ENCODE results near the gene TNRC6A.
A peak's percentile ranks its signal among the peaks of the same experiment; 100 is the strongest.
"Not testable (repeated sequence)": the region's sequence is repeated elsewhere in the genome, so short reads cannot be mapped to it uniquely, and the experiment has no call there.

TNRC6A gene

GRCh38 chr16:24729243-24729950, at the start of gene TNRC6A:
TSS of gene TNRC6A (plus strand) at chr16:24729651. CDS start at chr16:24729842, 191 bp downstream.
- DNase-seq, result peak; percentile 53

DNA sequence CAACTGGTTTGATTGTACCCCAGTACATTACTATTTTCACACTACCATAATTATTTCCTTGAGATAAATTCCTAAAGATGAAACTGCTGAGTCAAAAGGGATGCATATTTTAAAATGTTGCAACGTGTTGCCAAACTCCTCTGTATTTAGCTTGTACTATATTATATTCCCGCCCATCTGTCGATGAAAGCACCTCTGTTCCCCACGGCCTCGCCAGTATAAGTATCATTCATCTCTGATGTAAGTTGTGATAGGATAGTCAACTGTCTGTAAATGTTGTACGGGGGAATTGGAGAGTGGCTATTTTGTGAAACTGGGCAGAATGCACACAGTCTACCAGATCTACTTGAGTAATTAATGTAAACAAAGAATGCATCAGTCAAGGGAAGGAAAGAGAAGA, 47.7 kb upstream of the TNRC6A start:
- DNase-seq, result no peak

GRCh38 chr16:24683250-24683649, 46.2 kb upstream of the TNRC6A start:
- DNase-seq, result no peak

- DNase-seq, result no peak
These were observed 45.5 kb upstream of the TNRC6A start for GRCh38 chr16:24683847-24684493.

DNA sequence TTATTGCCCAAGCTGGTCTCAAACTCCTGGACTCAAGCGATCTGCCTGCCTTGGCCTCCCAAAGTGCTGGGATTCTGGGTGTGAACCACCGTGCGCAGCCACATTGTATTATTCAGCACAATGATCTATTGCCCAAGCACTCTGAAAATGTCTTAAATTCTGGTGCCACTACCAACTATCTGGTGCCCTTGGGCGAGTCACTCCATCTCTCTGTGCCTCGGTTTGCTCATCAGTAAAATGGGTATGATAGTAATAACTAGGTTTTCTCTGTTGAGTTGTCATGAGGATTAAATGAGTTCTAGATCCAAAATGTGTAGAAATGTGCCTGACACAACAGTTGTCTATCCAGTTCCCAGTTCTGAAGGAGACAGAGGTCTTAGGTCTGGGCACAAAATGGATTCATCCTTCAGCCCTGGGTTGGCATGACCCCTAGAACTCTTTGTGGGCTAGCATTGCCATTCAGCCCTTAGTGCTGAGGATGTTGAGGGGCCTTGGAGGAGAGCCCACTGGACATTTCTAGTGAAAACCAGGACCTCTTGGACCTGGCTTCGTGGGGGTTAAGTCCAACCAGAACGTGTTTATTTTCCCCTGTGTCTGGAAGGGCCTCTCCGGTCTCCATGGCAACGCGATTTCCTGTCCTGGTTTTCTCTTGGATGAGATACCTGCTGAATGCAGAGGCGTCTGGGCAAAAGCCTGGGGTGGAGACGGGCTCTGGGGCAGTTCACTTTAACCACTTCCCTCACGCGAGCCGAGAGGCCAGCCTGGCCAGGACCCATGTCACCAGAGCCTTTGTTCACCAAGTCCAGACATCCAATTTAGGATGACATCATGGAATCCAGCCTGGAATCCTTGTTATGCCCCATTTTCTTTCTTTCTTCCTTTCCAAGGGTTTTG, 43.7 kb upstream of the TNRC6A start:
- DNase-seq, result no peak

DNA sequence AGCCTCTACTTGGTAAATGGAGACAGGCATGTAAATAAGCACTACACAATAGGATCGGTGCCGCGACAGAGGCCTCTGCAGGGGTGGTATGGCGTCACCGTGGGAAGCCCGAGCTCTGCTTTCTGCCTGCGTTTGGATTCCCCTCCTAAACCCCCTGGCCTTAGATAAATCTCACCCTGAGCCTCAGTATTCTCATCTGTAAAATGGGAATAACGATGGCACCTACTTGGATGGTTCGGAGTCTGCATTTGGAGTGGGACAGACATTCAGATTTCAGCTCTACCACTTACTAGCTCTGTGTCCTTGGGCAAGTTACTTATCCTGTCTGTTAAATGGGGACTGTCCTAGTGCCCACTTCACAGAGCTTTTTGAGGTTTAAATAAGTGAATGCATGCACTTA, 42.8 kb upstream of the TNRC6A start:
- no peak for DNase-seq

GRCh38 chr16:24688359-24688758, 41.1 kb upstream of the TNRC6A start:
- DNase-seq, result no peak

GRCh38 chr16:24689128-24689527, 40.3 kb upstream of the TNRC6A start:
- no peak for DNase-seq

DNA sequence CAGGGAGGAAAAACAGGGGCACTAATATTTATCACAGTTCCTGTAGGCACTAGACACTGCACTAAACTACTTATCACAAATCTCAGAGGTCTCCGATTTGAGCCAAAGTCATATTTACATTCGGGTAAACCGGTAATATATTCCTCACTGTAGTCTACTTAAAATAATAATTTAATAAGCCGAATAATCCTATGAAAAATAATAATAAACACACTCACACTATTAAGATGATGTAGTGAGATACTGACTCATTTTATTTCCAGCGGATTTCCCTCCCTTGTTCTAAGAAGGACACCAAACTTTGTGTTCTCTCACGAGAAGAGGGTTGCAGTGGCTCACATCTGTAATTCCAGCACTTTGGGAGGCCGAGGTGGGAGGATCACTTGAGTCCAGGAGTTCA, 36.6 kb upstream of the TNRC6A start:
- no peak for DNase-seq

DNA sequence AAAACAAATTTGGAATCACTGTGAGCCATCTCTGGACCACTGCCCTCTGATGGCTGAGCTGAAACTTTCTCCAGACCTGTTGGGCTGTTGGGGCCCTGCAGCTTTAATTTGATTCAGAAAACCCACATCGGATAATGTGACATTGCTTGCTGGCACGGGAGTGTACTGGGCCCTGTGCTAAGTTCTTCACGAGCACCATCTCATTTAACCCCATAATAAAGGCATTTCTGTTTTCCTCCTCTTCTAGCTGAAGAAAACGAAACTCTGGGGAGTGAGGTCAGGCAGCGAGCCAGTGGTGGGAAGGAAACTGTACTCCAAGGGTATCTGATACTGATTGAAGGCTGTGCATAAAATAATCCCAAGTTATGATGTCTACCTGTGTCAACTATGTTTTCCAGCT, 34.5 kb upstream of the TNRC6A start:
- DNase-seq, result no peak

GRCh38 chr16:24696699-24697098, 32.8 kb upstream of the TNRC6A start:
- no peak for DNase-seq

DNA sequence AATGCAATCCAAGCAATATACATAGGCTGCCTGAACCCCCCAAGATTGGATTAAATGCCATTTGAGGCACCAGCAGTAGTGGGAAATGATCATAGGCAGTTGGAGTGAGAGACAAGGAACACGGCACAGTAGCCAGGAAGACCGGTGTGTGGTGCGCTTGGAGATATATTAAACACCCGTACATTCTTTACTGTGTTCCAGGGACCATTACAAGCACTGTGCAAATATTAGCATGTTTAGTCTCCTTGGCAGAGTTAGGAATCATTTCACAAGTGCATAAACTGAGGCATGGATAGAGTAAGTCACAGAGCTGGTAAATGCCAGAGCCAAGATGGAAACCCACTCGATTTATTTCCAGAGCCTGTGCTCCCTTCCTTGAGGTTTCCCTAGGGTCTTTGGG, 31.1 kb upstream of the TNRC6A start:
- DNase-seq, result no peak

GRCh38 chr16:24699151-24699723, 30.2 kb upstream of the TNRC6A start:
- DNase-seq, result no peak

DNA sequence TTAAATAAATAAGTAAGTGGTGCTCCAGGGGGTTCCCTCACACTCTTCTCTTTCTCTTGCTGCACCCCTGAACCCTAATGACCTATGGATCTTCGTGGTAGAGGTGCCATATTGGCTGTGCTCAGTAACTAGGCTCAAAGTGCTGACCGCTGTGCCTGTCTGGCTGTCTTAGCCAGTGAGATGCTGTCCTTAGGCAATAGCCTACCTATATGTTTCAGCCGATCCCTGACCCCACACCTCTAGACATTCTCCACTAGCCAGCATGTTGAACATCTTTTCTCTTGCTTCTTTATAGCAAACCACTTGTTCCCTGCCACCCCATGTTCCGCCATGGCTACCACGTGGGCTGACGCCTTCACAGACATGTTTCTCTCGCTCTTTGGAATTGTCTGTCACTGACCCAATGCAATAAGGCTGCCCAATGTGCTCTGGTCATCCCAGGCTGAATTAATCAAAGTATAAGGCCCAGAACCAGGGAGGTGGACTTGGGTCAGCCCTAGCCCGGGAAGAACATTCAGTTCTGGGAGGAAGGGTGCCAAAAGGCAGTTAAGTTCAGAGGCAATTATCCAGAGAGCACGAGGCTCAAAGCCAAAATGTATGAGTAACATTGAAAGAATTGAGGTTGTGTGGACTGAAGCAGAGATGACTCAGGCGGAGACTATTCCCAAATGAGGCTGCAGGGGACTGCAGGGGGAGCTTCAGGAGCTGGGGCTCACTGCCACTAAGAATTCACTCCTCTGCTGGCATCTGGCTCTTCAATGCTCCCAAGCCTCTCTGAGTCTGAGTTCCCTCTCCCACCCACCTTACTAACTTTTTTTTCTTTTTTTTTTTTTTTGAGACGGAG, 28.7 kb upstream of the TNRC6A start:
- no peak for DNase-seq

DNA sequence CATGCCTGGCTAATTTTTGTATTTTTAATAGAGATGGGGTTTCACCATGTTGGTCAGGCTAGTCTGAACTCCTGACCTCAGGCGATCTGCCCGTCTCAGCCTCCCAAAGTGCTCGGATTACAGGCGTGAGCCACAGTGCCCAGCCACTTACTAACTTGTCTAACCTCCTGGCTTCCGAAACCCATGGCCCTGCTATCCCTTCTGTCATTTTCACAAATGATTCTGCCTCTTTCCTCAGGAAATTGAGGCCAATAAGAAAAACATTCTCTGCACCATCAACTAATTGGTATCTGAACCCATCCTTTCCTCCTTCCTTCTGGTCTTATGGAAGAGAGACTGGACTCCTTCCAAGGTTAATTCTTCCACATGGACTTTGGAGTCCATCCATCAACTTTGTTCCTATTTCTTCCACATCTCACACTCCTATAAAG, 27.9 kb upstream of the TNRC6A start:
- DNase-seq, result no peak

- not testable (repeated sequence) for DNase-seq
These were observed 21.7 kb upstream of the TNRC6A start for GRCh38 chr16:24707760-24708159.

DNA sequence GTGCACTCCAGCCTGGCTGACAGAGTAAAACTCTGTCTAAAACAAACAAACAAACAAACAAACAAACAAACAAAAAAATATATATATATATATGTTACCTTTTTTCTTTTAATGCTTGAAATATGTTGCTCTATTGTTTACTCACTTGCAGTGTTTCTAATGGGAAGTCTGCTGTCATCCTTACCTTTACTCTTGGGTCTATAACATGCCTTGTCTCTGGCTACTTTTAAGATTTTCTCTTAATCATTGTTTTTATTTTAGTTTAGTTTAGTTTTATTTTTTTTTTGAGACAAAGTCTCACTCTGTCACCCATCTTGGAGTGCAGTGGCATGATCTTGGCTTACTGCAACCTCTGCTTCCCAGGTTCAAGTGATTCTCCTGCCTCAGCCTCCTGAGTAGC, 16.1 kb upstream of the TNRC6A start:
- DNase-seq, result no peak

DNA sequence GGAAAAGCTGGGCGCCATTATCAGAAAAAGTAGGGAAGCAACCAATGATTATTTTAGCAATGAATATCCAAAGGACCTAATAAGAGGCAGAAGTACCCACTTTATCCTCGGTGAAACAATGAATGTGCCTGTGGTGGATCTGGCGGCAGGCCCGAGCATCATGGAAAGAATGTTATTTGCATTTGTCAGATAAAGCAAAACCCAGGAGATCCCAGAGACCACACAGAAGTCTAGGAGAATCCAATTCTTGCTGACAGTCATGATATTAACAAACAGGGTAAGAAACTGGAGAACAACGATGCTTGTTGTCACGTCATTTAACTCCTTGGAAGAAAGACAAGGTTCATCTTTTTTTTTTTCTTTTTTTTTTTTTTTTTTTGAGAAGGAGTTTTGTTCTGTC, 12.0 kb upstream of the TNRC6A start:
- DNase-seq, result no peak

DNA sequence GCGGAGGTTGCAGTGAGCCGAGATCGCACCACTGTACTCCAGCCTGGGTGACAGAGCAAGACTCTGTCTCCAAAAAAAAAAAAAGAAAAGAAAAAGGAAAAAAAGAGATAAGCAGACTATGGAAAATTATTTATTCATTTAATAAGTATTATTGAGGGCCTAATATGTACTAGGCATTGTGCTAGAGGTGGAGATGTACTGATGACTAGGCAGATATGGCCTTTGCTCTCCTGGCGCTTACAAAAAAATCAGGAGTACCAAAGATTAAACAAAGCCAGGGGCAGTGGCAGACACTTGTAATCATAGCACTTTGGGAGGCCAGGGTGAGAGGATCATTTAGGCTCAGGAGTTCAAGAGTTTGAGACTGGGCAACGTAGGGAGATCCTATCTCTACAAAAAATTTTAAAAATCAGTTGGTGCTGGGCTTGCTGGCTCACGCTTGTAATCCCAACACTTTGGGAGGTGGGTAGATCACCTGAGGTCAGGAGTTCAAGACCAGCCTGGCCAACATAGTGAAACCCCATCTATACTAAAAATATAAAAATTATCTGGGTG, 10.4 kb upstream of the TNRC6A start:
- no peak for DNase-seq

- peak; percentile 21 for DNase-seq
These were observed 7.6 kb upstream of the TNRC6A start for GRCh38 chr16:24721830-24722238.

GRCh38 chr16:24723663-24724062, 5.8 kb upstream of the TNRC6A start:
- no peak for DNase-seq

- DNase-seq, result no peak
These were observed 1.4 kb upstream of the TNRC6A start for GRCh38 chr16:24728011-24728410.
